ENCODE data around the gene SFXN3.
A peak's percentile ranks its signal among the peaks of the same experiment; 100 is the strongest.

Gene SFXN3

GRCh38 chr10:101080933-101081931 is 50.2 kb downstream of the SFXN3 start:
- DNase-seq: no peak

- peak; percentile 60 for DNase-seq
Measured at GRCh38 chr10:101085846-101086245, 54.8 kb downstream of the SFXN3 start.

GRCh38 chr10:101087376-101087775 is 56.3 kb downstream of the SFXN3 start:
- DNase-seq: no peak

GRCh38 chr10:101087965-101088364 is 56.9 kb downstream of the SFXN3 start:
- DNase-seq: no peak

GRCh38 chr10:101089520-101090299 is 58.7 kb downstream of the SFXN3 start:
- no peak for DNase-seq

GRCh38 chr10:101090597-101090996 is 59.6 kb downstream of the SFXN3 start:
- no peak for DNase-seq
